Hepatic stellate cell (primary cell): Measurements from ENCODE around the gene SMCO4.
"Not testable (repeated sequence)": the region's sequence is repeated elsewhere in the genome, so short reads cannot be mapped to it uniquely, and the experiment has no call there.

Source experiments
- DNase-seq: peaks from one replicate; pipeline ENCODE4 v3.0.0; 2011; ENCODE audit warnings: low spot score

SMCO4 gene

DNA sequence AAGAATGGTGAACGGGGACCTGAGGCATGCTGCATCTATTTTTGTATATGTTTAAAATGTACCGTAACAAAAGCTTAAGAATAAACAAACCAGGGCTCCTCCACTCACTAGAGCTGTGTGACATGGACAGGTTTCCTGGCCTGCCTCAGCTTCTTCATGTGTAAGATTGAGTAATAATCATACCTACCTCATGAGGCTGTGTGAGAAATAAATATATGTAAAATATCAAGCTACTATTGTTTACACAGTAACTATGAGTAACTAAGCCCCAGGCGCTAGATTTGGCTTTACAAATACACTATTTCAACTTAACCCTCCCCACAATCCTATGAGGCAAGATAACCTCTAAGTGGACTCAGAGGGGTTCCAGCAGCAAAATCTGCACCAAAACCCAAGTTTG is 66.4 kb downstream of the SMCO4 start:
- DNase-seq, result no peak

DNA sequence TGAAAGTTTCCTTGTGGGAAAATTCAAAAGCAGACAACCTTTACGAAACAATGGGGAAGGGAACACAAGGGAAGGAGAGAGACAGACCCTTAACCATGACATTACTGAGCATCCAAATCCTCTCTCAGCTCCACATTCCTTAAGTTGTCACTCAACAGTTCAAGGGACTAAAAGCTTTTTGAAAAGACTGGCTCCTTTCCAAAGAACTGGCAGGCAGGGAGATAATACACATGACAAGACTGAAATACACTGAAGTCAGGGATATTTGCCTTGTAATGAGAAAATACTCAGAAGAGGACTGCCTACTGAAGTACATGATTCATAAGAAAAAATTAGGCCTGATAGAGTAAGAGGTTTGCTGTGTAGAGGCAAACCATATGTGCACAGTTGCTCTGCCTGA is 69.1 kb downstream of the SMCO4 start:
- DNase-seq, result no peak

DNA sequence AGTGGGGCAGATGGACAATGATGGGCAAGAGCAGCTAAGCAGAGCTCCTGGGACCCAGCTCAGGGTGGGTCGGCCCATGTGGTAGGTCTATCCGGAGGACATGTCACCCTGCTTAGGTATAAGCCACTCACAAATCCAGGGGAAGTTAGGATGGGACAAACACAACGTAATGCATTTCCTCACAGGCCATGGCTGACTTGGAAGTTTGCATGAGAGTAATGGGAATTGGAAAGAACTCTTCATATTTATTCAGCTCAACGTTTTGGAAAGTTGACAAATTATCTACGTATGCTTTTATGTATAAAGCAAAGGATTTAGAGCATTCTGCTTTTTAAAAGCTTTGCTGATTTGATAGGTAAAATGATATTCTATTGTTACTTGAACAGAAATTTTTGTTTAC is 74.9 kb downstream of the SMCO4 start:
- no peak for DNase-seq

DNA sequence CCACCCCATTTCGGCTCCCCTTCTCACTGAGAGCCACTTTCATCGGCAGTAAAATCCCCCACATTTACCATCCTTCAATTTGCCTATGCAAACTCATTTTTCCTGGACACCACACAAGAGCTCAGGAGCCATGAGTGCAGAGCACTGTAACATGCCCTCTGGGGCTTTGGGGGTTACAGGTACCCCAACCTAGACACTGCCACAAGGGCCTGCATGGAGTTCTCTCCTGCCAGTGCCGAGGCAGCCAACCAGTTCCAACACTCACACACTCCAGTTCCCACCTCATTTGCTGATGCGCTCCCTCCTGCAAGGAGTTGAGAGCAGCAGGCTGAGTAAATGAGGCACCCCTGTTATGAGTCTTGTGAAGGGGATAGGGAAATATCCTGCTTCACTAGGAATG is 76.1 kb downstream of the SMCO4 start:
- no peak for DNase-seq

DNA sequence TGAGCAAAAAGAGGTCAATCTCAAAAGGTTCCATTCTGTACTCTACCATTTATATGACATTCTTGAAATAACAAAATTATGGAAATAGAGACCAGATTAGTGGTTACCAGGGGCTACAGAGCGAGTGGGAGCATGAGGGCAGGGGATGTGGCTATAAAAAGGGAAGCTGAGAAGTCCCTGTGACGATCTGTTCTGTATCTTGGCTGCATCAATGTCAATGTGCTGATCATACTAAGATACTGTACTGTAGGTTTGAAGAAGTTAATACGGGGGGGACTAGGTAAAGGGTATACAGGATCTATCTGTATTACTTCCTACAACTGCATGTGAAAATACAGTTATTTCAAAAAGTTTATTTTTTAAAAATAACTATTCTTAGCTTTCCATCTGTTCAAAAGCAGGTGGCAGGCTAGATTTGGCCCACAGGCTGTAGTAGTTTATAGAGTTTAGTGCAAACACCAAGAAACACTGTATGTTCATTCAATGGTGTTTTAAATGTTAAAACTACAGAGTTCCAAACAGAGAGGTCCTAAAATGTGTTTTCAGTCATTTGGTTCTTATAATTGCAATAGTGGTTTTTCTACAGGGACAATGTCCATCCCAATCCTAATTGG is 78.2 kb downstream of the SMCO4 start:
- DNase-seq, result no peak

DNA sequence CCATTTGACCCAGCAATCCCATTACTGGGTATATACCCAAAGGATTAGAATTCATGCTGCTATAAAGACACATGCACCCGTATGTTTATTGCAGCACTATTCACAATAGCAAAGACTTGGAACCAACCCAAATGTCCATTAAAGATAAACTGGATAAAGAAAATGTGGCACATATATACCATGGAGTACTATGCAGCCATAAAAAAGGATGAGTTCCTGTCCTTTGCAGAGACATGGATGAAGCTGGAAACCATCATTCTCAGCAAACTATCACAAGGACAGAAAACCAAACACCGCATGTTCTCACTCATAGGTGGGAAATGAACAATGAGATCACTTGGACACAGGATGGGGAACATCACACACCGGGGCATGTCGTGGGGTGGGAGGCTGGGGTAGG is 79.5 kb downstream of the SMCO4 start:
- DNase-seq, result not testable (repeated sequence)

DNA sequence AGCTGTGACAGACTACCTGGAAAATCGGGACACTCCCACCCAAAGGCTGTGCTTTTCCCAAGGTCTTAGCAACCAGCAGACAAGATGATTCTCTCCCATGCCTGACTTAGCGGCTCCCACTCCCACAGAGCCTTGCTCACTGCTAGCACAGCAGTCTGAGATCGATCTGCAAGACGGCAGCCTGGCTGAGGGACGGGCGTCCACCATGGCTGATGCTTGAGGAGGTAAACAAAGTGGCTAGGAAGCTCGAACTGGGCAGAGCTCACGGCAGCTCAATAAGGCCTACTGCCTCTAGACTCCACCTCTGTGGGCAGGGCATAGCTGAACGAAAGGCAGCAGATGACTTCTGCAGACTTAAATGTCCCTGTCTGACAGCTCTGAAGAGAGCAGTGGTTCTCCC is 84.9 kb downstream of the SMCO4 start:
- no peak for DNase-seq

DNA sequence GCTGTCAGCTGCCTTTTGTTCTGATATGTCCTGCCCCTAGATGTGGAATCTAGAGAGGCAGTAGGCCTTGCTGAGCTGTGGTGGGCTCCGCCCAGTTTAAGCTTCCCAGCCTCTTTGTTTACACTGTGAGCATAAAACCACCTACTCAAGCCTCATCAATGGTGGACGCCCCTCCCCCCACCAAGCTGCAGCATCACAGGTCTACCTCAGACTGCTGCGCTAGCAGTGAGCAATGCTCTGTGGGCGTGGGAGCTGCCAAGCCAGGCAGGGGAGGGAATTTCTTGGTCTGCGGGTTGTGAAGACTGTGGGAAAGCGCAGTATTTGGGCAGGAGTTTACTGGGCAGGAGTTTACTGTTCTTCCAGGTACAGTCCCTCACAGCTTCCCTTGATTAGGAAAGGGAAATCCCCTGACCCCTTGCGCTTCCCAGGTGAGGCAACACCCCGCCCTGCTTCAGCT is 98.5 kb downstream of the SMCO4 start:
- DNase-seq, result no peak

DNA sequence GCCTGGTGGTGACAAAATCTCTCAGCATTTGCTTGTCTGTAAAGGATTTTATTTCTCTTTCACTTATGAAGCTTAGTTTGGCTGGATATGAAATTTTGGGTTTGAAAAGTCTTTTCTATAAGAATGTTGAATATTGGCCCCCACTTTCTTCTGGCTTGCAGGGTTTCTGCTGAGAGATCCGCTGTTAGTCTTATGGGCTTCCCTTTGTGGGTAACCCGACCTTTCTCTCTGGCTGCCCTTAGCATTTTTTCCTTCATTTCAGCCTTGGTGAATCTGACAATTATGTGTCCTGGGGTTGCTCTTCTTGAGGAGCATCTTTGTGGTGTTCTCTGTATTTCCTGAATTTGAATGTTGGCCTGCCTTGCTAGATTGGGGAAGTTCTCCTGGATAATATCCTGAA is 100.0 kb downstream of the SMCO4 start:
- DNase-seq, result not testable (repeated sequence)

DNA sequence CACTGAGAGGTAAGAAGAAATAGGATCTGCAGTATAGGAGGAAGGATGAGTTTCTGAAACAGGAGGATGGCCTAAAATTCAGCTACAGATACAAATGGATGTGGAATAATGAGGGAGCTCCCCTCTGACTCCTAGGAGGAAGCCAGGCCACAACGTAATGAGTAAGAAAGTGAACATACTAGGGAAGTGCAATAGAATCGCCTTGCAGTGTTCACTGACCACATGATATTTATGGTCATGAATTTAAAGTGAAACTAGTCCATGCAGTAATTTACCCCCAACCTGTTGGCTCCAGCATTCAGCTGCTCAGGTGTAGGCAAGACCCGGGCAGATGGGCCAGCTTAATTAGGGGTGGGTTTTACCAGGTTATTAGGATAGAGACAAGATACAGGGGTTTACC is 110.9 kb downstream of the SMCO4 start:
- DNase-seq, result no peak
